WTC11 (cell line): ENCODE measurements around the gene PTPRG. TPM values are rescaled to one million over a fixed set of nuclear protein-coding genes. Genes with fewer than 3 reads are reported as not detected.

Experiments used
- ATAC-seq: fragments of 200-7000 bp; cut with Tn5 transposase; 2 replicates; pipeline ENCODE4 v1.10.0; 2021; ENCODE audit warnings: mild to moderate bottlenecking, moderate library complexity
- CTCF ChIA-PET: fragments of 300-600 bp; sonication (Branson Sonifier 250); formaldehyde crosslinking; loops from one replicate; lab custom pipeline; 2021; ENCODE audit warnings: antibody characterized with exemption; lab: Charles Lee
- POLR2A ChIA-PET: fragments of 350-600 bp; sonication (Branson Sonifier 250); formaldehyde crosslinking; loops from one replicate; lab custom pipeline; 2021; ENCODE audit warnings: antibody characterized with exemption; lab: Charles Lee
- DNase-seq: peaks from one replicate; pipeline ENCODE4 v3.0.0; 2021; ENCODE audit warnings: low spot score
- H3K27ac Mint-ChIP-seq: 2 replicates; pipeline ENCODE4 v1.8.0; 2021; ENCODE audit warnings: mixed read lengths
- H3K27me3 Mint-ChIP-seq: 2 replicates; pipeline ENCODE4 v1.8.0; 2021; ENCODE audit warnings: low read depth, mild to moderate bottlenecking, moderate library complexity, mixed read lengths
- H3K36me3 Mint-ChIP-seq: 2 replicates; pipeline ENCODE4 v1.8.0; 2021; ENCODE audit warnings: mixed read lengths
- H3K4me1 Mint-ChIP-seq: 2 replicates; pipeline ENCODE4 v1.8.0; 2022; ENCODE audit warnings: mixed read lengths
- H3K4me3 Mint-ChIP-seq: 2 replicates; pipeline ENCODE4 v1.8.0; 2021; ENCODE audit warnings: mild to moderate bottlenecking, moderate library complexity, mixed read lengths
- H3K9me3 Mint-ChIP-seq: 2 replicates; pipeline ENCODE4 v1.8.0; 2021; ENCODE audit warnings: mixed read lengths
- AR ChIP-seq: fragments of 250-450 bp; sonication (Bioruptor Pico); IDR thresholded peaks from 2 replicates; pipeline ENCODE4 v1.9.0; 2021; ENCODE audit warnings: mild to moderate bottlenecking
- ATF1 ChIP-seq: sonication (generic); formaldehyde crosslinking; IDR thresholded peaks from 2 replicates; pipeline ENCODE4 v1.8.1; 2023; ENCODE audit warnings: mild to moderate bottlenecking, moderate library complexity, missing genetic modification reagents
- ATF2 ChIP-seq: sonication (generic); formaldehyde crosslinking; IDR thresholded peaks from 2 replicates; pipeline ENCODE4 v1.8.1; 2022; ENCODE audit warnings: low read depth, missing genetic modification reagents, borderline replicate concordance
- CREB1 ChIP-seq: sonication (generic); formaldehyde crosslinking; IDR thresholded peaks from 2 replicates; pipeline ENCODE4 v1.8.0; 2023; ENCODE audit warnings: mild to moderate bottlenecking, missing genetic modification reagents
- FOXP1 ChIP-seq: sonication (generic); formaldehyde crosslinking; IDR thresholded peaks from 2 replicates; pipeline ENCODE4 v1.8.0; 2022; ENCODE audit warnings: missing genetic modification reagents, mild to moderate bottlenecking, moderate library complexity, borderline replicate concordance
- GRHL2 ChIP-seq: fragments of 250-450 bp; sonication (Bioruptor Pico); IDR thresholded peaks from 2 replicates; pipeline ENCODE4 v1.8.0; 2022; ENCODE audit warnings: mild to moderate bottlenecking, moderate library complexity; ENCODE audit not compliant: insufficient replicate concordance, severe bottlenecking
- GTF2I ChIP-seq: fragments of 250-450 bp; sonication (Bioruptor Pico); conservative IDR thresholded peaks from 2 replicates; pipeline ENCODE4 v1.4.0; 2021; ENCODE audit warnings: mild to moderate bottlenecking
- JAZF1 ChIP-seq: fragments of 250-450 bp; sonication (Bioruptor Pico); IDR thresholded peaks from 2 replicates; pipeline ENCODE4 v1.9.0; 2021; ENCODE audit warnings: moderate library complexity, mild to moderate bottlenecking, inconsistent platforms
- JUN ChIP-seq: sonication (generic); formaldehyde crosslinking; IDR thresholded peaks from 2 replicates; pipeline ENCODE4 v1.8.0; 2023; ENCODE audit warnings: mild to moderate bottlenecking, missing genetic modification reagents
- KAT7 ChIP-seq: sonication (generic); formaldehyde crosslinking; IDR thresholded peaks from 2 replicates; pipeline ENCODE4 v1.8.1; 2023; ENCODE audit warnings: missing genetic modification reagents, mild to moderate bottlenecking, borderline replicate concordance
- RELA ChIP-seq: sonication (generic); formaldehyde crosslinking; IDR thresholded peaks from 2 replicates; pipeline ENCODE4 v1.8.1; 2022; ENCODE audit warnings: missing genetic modification reagents, mild to moderate bottlenecking, borderline replicate concordance
- STAT6 ChIP-seq: sonication (generic); formaldehyde crosslinking; conservative IDR thresholded peaks from 2 replicates; pipeline ENCODE4 v1.8.1; 2023; ENCODE audit warnings: mild to moderate bottlenecking, low read depth, missing genetic modification reagents, moderate library complexity
- TEAD1 ChIP-seq: sonication (generic); formaldehyde crosslinking; IDR thresholded peaks from 2 replicates; pipeline ENCODE4 v1.8.0; 2022; ENCODE audit warnings: mild to moderate bottlenecking, missing genetic modification reagents
- ZBTB43 ChIP-seq: sonication (generic); formaldehyde crosslinking; IDR thresholded peaks from 2 replicates; pipeline ENCODE4 v1.8.1; 2023; ENCODE audit warnings: mild to moderate bottlenecking, missing genetic modification reagents
- ZNF317 ChIP-seq: sonication (generic); formaldehyde crosslinking; IDR thresholded peaks from 2 replicates; pipeline ENCODE4 v1.8.1; 2023; ENCODE audit warnings: low read depth, mild to moderate bottlenecking, moderate library complexity, missing genetic modification reagents, borderline replicate concordance
- ZNF416 ChIP-seq: fragments of 250-450 bp; sonication (Bioruptor Pico); IDR thresholded peaks from 2 replicates; pipeline ENCODE4 v1.9.0; 2021; ENCODE audit warnings: mild to moderate bottlenecking, inconsistent platforms
- total RNA-seq: library from RNA; stranded (reverse); gene quantifications from 3 replicates; pipeline ENCODE4 v1.2.3, GENCODE V29; 2021
- TF ChIP-seq, protein P1 (sequence below): fragments of 250-450 bp; sonication (Bioruptor Pico); IDR thresholded peaks from 2 replicates; pipeline ENCODE4 v1.9.0; 2021; ENCODE audit warnings: moderate library complexity, mild to moderate bottlenecking, inconsistent platforms, borderline replicate concordance
- TF ChIP-seq, protein P2 (sequence below): sonication (generic); formaldehyde crosslinking; IDR thresholded peaks from 2 replicates; pipeline ENCODE4 v1.8.1; 2022; ENCODE audit warnings: missing genetic modification reagents, borderline replicate concordance

PTPRG gene
- total RNA-seq, 1 experiment from 2014 or later = 106 TPM

DNA sequence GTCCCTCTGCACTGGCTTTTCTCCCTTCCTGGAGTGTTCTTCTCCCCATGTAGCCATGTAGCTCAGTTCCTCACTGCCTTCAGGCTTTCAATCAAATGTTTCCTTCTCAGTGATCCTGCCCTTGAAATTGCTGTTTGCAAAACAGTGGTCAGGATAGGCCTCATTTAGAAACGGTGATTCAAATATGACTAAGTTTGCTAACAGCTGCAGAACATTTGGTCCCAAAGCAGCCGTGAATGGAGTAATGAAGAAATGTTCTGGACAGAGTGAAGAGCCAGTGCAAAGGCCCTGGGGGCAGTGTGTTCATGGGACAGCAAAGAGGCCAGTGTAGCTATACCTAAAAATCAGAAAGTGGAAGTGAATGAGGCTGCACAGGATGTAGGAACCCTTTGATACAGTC, 588.6 kb downstream of the PTPRG start (continued):
- TF ChIP-seq STAT6 (CRISPR knock-in tag) = no peak

GRCh38 chr3:62151591-62151990, 590.2 kb downstream of the PTPRG start:
- Mint-ChIP-seq H3K4me3 (no peak overlapping the region), H3K27ac (no peak overlapping the region), H3K36me3 (0 out of 2 replicates have a peak, but pooled peaks cover 3% of the 10 kb centered on the region), H3K27me3 (no peaks in the 10 kb centered on the region), H3K9me3 (no peaks in the 10 kb centered on the region), H3K4me1 (peaks cover 10% of the 10 kb centered on the region)
- POLR2A ChIA-PET = no interaction called here
- CTCF ChIA-PET = interaction anchor here (0.7 to 0.9 kb wide), 2 partner anchors 19 to 37 kb away, joined by 3 read pairs; no protein-coding TSS in a partner anchor
- DNase-seq = no peak
- TF ChIP-seq ATF2 (CRISPR knock-in tag) (no peak), ZNF317 (CRISPR knock-in tag) (no peak), RELA (CRISPR knock-in tag) (no peak), JAZF1 (CRISPR knock-in tag) (no peak), CREB1 (CRISPR knock-in tag) (no peak), GTF2I (CRISPR knock-in tag) (no peak), GRHL2 (no peak)
- TF ChIP-seq, protein P1, sequence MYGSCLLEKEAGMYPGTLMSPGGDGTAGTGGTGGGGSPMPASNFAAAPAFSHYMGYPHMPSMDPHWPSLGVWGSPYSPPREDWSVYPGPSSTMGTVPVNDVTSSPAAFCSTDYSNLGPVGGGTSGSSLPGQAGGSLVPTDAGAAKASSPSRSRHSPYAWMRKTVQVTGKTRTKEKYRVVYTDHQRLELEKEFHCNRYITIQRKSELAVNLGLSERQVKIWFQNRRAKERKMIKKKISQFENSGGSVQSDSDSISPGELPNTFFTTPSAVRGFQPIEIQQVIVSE (CRISPR knock-in tag) = no peak
- no peak for ATAC-seq

DNA sequence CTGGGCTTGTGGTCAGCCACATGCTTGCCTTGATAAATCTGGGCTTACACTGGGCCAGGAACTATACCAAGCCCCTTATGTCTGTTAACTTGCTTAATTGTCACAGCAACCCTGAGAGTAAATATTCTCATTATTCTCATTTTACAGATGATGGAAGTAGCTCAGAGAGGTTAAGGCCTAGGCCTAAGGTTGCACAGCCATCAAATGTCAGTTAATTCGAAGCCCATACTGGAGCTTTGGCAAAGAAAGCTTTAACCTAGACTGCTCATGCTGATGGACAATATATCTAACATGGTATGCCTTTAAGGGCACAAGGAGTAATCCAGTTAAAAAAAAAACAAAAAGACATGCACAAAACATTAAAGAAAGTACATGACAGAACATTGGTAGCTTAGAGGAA, 591.9 kb downstream of the PTPRG start:
- Mint-ChIP-seq H3K27me3 (no peaks in the 10 kb centered on the region), H3K9me3 (no peaks in the 10 kb centered on the region), H3K27ac (no peak overlapping the region; the same call in 1 of the 2 replicates), H3K36me3 (peaks cover 19% of the 10 kb centered on the region), H3K4me1 (peaks cover 10% of the 10 kb centered on the region), H3K4me3 (no peak overlapping the region)
- ChIA-PET CTCF (interaction anchor here (0.6 kb wide), 1 partner anchor 17 kb away, joined by 3 read pairs; no protein-coding TSS in a partner anchor), POLR2A (interaction anchor here (1.1 kb wide), 1 partner anchor 34 kb away, joined by 3 read pairs; no protein-coding TSS in a partner anchor)
- no peak for DNase-seq
- no peak for ATAC-seq
- TF ChIP-seq, protein P2, sequence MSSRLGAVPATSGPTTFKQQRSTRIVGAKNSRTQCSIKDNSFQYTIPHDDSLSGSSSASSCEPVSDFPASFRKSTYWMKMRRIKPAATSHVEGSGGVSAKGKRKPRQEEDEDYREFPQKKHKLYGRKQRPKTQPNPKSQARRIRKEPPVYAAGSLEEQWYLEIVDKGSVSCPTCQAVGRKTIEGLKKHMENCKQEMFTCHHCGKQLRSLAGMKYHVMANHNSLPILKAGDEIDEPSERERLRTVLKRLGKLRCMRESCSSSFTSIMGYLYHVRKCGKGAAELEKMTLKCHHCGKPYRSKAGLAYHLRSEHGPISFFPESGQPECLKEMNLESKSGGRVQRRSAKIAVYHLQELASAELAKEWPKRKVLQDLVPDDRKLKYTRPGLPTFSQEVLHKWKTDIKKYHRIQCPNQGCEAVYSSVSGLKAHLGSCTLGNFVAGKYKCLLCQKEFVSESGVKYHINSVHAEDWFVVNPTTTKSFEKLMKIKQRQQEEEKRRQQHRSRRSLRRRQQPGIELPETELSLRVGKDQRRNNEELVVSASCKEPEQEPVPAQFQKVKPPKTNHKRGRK (CRISPR knock-in tag) = no peak
- TF ChIP-seq ZBTB43 (CRISPR knock-in tag) = no peak
- no peak for TF ChIP-seq ATF1 (CRISPR knock-in tag)
- no peak for TF ChIP-seq AR (CRISPR knock-in tag)
- TF ChIP-seq TEAD1 (CRISPR knock-in tag) = no peak
- TF ChIP-seq JUN (CRISPR knock-in tag) = no peak
- TF ChIP-seq ZNF317 (CRISPR knock-in tag) = no peak
- TF ChIP-seq FOXP1 (CRISPR knock-in tag) = no peak
- no peak for TF ChIP-seq ZNF416 (CRISPR knock-in tag)
- no peak for TF ChIP-seq JAZF1 (CRISPR knock-in tag)
- no peak for TF ChIP-seq KAT7
